HG03354 (cell line): Measurements from ENCODE around the gene ITGA6.

ENCODE experiments used
- ATAC-seq: cut with Tn5 transposase; IDR thresholded peaks from one replicate; pipeline ENCODE4 v1.9.1; 2021; ENCODE audit warnings: mild to moderate bottlenecking; ENCODE audit not compliant: unreplicated experiment, poor library complexity, severe bottlenecking

The ITGA6 gene

DNA sequence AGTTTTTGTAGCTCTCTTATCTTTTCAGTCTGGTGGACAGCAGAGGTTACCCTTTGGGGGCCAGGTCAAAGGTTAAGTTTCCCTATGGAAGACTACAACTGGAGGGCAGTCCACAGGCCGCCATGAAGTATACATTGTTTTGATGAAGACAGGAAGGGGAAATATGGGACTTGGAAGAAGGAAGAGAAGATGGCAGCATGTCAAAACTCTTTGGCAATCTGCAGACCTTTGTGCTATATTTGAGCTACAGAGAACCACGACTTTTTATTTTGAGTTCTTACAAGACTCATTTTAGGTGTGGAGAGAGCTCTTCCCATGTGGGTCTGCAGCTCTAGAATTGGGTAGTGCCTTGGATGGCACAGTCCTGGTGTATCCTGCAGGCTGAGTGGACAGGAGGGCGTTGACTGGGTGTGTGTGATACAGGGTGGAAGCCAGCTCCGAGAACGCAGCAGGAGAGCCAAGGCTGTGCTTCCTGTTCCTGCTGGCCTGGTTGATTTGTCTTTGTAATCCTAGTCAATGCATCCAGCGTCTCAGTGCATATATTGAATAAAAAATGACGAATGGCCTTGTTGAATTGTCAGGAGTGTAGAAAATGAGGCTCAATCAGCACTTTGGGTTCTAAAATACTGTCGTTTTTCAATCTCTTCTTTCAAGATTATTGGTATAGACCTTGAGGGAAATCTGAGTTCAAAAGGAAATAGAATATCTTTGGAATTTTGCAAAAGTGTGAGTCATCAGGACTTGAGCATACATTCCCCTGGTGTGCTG is 11.5 kb downstream of the ITGA6 start:
- no peak for ATAC-seq

DNA sequence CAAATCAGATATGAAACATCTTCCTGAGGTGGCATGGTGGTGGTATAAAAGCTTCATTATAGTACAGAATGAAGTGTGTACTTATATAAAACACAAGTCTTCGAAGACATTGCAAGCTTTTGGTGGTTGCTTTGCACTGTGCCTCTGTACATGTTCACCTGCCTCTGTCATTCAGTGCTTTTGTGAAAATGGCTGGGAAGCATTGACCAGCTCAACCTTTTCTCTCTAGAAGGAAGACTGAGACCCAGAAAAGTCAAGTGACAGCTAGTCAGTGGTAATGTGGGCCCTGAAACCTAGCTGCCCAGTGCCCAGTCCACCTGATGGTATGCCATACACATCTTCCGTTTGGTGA is 12.1 kb downstream of the ITGA6 start:
- ATAC-seq: no peak

DNA sequence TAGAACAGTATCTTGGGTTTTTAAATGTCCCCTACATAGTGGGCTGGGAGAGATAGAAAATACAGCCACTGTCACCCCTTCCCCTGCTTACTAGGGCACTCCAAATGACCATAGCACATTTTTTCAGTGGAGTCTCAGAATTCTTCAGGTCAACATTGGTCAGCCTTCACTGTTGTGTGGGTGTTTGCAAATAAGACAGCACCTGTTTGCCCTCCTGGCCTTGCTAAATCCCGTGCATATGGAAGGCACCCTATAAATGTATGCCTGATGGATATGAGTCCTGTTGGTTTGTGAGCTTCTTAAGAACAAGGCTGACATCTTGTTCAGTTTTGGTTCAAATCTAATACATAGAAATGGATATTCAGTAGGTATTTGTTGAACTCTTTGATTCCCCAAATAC is 12.5 kb downstream of the ITGA6 start:
- ATAC-seq: no peak

DNA sequence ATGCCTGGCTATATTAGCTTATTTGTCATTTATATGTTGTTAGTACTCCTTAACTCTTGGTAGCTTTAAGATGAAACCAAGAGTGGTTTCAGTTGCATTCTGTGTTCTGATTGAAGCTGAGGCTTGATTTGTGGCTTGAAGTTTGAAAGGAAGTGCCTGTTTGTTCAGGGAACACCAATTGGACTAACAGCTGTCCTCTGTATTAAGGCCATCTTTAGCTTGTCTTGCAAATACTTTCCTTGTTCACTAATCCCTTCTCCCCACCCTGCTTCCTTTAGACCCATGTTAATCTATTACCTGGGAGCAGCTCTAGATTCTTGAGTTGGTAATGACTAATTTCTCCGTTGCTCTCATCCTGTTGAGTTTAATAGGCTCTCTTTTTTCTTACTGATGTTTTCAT is 13.4 kb downstream of the ITGA6 start:
- peak; percentile 49 for ATAC-seq

DNA sequence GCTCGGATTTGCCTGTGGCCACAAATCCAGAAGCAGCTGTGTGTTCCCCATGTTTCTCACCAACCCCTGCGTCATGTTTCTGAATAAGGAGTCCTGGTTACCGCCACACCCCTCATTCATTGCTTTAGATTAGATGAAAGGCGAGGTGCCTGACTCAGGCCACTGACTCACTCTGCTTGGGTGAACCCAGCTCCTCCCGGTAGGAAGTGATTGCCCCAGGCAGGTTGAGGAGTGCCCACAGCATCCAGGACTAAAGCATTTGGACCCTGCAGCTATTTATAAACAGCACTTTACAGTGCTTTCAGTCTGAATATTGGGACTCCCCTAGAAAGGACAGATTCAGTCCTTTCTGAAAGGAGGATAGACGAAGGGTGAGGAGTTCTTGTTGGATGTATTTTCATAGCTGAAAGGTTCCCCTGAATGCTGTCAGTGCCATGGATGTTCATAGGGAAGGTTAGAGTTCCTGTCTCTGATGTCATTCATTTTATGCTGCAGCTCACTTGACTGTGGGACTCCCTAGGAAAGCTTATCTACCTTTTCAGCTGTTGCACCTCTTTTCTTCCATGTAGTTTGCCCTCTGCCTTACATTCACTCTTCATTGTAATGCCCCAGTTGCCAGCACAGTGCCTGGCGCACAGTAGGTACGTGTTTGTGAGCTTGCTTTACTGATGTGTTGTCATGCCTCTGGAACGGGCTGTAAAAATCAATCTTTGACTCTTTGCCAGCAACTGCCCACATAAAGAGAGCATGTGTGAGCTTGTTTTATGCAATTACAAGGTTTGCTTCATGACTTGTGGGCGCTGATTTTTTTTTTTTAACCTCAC is 14.9 kb downstream of the ITGA6 start:
- no peak for ATAC-seq

DNA sequence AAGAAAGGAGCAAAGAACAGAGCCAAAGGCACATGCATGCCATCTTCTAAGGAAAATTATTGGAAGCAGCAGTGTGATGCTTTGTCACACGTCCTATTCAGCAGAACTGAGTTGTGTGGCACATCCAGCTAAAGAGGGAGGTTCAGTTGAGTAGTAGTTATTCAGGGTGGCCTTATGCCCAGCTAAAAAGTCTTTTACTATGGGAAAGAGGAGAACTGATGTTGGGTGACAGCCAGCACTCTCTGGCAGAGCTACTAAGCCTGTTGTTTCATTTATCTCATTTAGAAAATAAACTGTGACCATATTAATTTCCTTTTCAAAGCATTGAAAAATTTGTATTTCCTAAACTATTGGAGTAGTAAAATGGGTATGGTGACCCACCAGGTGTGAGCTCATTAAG is 18.5 kb downstream of the ITGA6 start:
- no peak for ATAC-seq

DNA sequence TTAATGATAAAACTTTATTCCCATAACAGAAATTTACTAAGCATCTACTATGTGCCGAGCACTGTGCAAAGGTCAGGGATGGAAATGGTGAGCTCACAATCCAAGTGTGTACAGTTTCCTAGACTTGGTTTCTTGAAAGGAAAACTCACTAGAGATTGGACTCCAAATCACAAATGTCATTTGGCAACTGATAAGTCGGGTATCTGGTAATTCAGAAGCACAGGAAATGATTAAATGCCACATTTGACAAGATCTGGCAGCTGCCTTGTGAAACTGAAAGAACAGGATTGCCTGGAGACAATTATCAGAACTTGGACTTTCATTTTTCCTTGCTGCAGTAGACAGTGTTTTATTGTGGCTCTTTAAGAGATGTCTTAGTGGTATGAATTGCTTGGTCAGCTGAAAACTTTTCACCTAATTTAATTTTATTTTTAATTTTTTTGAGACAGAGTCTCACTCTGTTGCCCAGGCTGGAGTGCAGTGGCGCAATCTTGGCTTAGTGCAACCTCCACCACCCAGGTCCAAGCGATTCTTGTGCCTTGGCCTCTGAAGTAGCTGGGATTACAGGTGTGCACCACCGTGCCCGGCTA is 19.2 kb downstream of the ITGA6 start:
- no peak for ATAC-seq

DNA sequence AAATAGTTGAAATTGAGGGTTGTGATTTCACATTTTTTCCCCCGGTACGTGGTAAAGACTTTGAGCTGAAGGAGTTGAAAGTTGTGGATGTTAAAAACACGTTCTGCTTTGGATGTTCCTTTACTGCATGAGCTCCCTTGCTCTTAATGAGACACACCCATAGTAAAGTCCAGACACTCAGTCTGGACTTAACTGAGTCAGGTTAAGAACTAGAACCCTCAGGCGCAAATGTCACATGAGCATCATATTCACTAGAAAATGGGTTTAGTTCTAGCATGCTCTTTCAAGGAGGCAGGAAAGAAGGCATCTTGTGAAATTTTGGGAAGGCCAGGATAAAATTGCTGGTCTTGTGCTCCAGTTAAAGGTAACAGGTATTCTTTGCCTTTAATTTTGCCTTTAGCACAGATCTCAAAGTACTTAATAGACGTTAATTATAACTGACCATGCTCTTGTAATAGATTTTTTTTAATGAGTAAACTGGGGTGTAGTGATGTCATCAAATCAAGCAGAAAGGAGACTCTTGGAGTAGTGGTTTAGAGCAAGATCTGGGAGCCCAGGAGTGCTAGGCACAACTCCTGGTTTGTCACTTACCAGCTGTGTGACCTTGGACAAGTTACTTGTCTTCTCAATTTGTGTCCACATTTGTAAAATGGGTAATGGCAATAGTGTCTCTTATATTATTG is 20.6 kb downstream of the ITGA6 start:
- no peak for ATAC-seq

DNA sequence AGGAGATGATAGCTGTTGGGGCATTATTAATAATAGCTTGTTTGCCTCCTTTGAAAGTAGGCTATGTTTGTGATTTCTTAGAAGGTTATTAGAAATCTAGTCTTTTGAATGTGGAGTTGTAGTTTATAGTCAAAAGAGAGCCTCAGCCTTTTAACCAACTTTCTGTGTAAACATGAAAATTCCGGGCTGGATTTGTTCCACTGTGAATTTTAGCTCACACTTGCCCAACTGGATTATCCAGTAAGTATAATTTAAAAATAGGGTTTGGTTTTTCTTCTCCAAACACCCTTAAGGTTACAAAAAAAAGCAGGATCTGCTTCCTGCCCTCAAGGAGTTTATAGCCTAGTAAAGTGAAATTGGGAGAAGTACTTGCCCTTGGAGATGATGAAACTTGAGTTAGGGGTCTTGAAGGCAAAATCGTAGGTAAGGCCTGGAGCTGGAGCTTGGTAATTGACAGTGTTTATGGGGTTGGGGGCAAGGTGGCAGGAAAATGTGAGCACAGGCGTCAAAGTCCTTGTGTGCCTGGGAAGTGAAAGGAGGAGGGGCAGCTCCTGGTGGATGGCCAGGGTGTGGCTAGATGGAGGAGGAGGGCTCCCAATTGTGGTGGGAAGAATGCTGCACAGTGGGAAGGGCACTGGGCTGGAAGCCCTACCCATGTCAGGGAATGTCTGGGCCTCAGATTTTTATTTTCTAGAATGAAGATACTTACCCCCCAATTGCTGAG is 21.3 kb downstream of the ITGA6 start:
- no peak for ATAC-seq

DNA sequence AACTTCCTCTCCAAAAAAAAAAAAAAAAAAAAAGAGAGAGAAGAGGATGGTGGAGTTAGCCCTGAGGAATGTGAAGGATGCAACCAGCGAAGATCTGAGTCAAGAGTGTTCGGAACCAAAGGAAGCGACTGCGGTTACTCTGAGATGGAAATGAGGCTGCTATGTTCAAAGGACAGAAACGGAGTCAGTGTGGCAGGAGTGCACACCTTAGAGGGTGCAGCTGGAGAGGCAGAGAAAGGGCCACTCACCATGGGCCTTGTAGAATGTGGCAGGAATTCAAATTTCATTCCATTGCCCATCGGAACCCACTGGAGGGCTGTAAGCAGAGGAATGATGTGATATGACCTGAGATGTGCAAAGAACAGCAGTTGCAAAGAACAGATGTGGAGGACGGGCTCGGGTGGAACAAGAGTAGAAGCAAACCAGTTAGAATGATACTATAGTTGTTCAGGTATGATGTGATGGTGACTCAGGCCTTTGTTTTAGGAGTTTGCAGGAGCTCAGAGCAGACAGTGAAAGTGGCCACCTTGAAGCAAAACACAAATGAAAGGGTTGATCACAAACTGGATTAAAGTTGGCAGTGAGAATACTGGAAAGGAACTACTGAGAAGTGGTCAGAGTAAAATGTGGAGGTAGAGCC is 22.6 kb downstream of the ITGA6 start:
- ATAC-seq: no peak

DNA sequence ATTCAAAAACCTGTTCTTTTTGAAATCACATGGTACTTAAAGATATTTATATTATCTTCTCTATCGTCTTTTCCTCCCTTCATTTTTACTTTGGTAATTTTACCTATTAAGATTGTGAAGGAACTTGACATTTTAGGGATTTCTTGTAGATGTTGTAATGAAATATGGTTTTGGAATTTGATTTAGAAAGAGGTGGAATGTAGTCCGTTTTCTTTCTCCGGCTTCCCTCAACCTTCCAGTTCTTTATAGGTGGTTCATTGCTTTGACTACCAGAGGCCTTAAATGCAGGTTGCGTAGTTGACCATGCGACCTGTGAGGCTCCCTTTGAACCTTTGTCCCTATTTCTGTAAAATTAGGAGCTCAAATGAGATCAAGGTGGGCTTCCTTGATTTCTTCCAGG is 24.5 kb downstream of the ITGA6 start:
- no peak for ATAC-seq

DNA sequence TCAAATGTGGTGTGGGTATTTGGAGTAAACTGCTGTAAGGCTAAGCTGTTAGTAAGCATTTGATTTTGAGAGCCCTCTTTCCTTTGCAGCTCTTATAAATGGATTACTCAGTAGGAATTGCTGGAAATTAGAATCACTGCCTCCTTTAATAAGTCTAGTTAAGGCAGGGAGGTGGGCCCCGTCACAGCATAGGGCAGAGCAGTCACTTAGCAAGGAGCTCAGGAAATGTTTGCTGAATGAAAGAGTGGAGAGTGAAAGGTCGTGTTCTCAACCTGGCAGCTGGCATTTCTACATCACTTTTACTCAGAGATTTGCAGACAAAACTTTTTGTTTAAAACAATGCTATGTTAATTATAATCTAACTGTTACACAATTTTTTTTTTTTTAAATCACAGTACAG is 25.5 kb downstream of the ITGA6 start:
- no peak for ATAC-seq

DNA sequence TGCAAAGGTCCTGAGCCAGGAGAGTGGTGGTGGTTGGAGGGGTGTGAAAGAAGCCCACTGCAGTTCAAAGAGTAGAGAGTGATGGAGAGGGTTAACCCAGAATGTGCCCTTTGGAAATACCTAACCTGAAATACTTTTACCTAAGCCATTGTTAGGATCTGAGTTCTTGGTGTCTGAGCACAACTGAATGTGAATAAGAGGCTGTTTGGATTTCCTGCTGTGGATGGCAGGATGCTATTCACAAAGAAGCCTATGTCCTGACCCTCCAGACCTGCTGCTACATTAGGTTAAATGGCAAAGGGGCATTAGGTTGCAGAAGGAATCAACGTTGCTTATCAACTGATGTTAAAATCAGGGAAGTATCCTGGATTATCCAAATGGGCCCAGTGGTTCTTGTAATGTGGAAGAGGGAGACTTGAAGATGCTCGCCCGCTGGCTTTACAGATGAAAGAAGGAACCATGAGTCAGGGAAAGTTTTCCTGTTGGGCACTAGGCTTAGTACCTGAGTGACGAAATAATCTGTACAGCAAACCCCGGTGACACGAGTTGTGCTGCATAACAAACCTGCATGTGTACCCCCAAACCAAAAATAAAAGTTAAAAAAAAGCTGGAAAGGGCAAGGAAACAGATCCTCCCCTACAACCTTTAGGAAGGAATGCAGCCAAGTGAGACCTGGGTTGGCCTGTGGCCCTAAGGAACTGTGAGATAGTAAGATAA is 27.2 kb downstream of the ITGA6 start:
- ATAC-seq: no peak

DNA sequence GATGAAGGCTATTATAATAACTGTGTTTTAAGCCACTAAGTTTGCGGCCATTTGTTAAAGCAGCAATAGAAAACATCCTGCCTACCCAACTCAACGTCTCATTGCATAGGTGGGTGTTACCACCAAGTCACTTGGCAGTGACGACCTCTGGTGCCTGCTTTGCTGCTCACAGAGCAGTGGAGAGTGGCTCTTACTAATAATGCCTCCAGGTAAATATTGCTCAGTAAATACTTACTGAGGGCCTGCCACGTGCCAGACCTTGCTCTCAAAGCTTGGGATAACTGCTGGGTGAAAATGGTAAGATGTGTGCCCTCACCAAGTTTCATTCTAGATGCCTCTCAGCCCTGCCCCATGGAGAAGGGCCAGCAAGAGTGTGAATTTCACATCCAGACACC is 27.7 kb downstream of the ITGA6 start:
- no peak for ATAC-seq

DNA sequence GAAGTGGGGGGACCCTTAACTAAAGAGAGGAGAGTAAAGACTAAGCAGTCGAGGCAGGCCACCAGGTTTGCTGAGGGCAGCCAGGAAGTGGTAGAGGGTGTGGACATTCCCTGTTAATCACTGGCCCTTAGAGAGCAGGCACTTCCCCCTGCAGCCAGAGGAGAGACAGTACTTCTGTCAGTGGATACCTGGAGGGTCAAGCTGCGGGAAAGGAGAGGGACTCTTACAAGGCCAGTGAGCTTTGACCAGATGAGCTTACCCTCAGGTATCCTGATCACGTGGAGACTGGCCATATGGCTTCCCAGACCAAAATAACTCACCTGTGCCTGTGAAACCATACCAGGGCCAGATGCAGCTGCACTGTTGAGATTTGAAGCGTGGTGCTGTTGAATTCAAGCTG is 28.6 kb downstream of the ITGA6 start:
- no peak for ATAC-seq

DNA sequence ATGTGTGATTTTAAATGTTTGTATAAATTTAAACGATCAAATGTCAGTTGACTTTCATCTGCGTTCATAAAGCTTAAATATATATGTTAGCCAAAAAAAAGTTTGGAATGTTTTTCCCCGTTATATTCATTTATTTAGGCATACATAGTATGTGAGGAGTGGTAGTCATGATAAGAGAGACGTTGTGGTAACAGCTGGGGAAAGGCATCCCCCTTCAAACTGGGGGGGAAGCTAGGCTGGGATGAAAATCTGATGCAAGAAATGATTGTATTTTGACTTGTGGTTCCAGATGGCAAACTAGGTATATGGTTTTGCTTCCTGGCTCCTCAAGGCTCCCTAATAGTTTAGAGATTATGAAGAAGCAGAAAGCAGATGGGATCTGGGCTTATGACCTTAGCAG is 30.1 kb downstream of the ITGA6 start:
- ATAC-seq: no peak

DNA sequence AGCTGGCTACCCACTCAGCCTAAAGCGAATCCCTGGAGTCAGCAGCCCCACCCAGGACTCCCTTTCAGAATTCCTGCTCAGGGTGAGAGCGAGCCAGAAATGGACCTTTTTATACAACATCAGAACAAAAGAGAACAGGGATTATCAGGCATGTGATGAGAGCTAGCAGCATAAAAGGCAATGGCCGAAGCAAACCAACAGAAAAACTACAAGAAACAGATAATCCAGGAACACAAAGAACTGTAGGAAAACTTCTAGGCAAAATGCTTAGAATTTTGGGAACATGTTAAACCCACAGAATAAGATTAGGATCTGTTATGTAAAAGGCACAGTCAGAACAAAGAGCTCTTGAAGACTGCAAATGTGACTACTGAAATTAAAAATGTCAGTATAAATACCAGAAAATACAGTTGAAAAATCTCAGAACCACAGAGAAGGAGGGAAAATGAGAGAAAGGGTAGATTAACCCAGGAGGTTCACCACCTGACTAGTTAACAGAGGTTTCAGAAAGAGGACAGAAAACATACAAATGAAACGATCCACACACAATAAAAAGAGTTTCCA is 31.3 kb downstream of the ITGA6 start:
- no peak for ATAC-seq

DNA sequence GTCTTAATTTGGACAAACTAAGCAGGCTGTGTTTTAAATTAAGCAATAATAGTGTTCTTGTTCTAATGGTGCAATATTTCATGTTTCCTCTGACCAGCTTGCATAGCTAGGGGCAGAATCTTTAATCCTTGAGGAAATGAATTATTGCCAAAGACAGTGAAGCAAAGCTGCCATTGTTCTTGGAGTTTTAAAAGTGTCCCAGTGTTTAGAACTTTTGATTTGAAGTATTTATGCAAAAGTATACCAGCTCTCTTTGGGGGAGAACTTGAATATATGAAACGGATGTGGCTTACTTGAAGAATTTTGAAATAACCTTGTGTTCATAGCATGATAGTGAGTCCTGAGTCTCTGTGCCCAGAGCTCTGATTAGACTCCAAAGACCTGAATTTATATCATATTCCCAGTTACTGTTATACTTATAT is 33.4 kb downstream of the ITGA6 start:
- no peak for ATAC-seq
